Measurements from ENCODE around the gene TRPM3.
A peak's percentile ranks its signal among the peaks of the same experiment; 100 is the strongest.
"Not testable (repeated sequence)": the region's sequence is repeated elsewhere in the genome, so short reads cannot be mapped to it uniquely, and the experiment has no call there.

The TRPM3 gene

DNA sequence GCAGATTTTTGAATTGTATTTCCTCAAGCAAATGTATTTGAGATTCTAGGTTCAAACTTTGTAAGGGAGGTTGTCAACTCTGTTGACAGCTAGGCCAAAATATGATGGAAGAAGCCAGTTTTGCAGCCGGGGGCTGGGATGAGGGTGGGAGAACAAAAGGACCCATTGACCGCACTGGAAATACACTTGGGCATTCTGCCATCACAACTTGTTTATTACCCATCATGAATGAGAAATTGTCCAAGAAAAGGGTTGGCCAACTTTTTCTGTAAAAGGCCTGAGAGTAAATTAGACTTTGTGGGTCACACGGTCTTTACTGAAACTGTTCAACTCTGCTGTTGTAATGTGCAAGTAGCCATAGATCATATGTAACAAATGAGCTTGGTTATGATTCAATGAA lies 485.6 kb downstream of the TRPM3 start:
- no peak for DNase-seq

GRCh38 chr9:70634696-70635095 lies 486.7 kb downstream of the TRPM3 start:
- no peak for DNase-seq

GRCh38 chr9:70630971-70631370 lies 490.4 kb downstream of the TRPM3 start:
- DNase-seq: no peak

DNA sequence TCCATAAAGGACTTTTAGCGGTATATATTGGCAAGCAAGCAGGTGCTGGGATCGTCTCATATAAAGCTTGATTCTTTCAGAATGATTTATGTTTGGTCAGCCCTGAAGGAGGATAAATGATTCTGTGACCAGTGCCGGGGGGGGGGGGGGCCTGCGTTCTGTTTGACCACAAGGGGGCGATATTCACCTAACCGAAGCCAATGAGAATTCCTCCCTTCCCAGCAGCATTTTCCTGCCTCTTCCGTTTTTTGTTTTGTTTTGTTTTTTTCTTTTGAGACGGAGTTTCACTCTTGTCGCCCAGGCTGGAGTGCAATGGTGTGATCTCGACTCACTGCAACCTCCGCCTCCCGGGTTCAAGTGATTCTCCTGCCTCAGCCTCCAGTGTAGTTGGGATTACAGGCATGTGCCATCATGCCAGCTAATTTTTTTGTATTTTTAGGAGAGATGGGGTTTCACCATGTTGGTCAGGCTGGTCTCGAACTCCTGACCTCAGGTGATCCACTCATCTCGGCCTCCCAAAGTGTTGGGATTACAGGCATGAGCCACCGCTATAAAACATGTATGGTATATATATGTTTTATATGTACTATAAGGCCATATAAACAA lies 492.2 kb downstream of the TRPM3 start:
- not testable (repeated sequence) for DNase-seq

DNA sequence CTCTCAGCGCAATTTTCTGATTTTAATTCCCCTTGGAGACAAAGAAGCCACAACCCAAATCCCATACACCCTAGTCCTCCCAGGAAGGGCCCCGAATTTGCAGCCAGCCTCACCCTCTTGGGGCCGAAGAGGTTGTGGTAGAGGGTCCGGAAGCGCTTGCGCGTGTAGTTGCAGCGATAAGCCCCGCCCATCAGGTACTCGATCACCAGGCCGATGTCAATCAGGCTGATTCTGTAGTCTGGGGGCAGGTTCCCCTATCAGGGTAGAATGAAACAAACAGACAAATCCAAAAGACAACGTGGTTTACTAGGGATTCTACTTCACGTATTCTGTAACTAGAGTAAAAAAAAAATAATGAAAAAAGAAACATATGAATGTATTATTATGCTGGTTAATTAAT lies 496.3 kb downstream of the TRPM3 start:
- no peak for DNase-seq

DNA sequence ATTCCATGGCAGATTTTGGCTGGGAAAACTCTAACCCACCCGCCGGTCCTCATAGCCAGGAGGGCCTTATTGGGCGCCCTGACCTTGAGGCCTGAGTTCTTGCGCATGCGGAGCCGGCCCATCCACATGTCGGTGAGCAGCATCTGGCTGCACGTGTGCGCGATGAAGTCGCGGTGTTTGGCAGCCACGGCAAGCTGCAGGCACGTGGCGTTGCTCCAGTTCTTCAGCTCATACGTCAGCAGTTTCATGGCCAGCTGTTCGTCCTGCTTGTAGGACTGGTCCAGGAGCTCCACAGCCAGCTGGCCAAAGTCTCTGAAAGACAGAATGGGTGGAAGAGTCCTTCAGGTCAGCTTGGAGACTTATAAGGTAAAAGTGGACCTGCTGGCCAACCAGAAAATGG lies 502.6 kb downstream of the TRPM3 start:
- no peak for DNase-seq

- DNase-seq: no peak
Observed at GRCh38 chr9:70617033-70617828, 504.2 kb downstream of the TRPM3 start.

DNA sequence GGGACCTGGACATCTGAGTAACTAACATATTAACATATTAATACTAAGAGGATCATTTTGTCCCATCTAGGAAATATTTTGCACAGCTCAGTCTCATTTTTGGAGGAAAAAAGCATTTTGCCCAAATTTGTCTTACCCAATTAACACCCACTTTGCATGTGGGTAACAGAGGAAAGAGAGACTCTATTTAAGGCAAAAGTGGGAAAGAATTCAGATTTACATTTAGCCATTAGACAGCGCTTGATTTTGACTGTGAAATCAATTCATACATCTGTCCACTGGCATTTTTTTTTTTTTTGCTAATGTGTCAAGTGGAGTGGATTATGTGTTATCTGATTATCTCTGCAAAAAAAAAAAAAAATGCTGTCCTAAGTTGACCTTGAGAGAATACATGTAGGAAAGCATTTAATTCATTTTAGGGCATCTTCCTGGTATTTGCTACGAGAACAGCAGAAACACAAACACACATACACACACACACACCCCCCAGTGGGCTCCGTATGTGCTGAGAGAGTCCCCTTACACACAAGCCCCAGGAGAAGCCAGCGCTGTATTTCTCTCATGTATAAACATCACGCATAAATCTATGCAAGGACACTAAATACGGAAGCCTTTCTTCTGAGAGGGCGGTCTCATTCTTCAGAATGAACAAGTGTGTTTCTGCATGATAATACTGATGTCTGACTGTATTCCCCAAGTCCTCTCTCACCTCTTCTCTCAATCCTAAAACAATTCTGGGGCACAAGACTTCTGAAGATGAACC lies 505.0 kb downstream of the TRPM3 start:
- no peak for DNase-seq

GRCh38 chr9:70615464-70616138 lies 505.8 kb downstream of the TRPM3 start:
- no peak for DNase-seq

- DNase-seq: no peak
Observed at GRCh38 chr9:70614786-70615463, 506.5 kb downstream of the TRPM3 start.

DNA sequence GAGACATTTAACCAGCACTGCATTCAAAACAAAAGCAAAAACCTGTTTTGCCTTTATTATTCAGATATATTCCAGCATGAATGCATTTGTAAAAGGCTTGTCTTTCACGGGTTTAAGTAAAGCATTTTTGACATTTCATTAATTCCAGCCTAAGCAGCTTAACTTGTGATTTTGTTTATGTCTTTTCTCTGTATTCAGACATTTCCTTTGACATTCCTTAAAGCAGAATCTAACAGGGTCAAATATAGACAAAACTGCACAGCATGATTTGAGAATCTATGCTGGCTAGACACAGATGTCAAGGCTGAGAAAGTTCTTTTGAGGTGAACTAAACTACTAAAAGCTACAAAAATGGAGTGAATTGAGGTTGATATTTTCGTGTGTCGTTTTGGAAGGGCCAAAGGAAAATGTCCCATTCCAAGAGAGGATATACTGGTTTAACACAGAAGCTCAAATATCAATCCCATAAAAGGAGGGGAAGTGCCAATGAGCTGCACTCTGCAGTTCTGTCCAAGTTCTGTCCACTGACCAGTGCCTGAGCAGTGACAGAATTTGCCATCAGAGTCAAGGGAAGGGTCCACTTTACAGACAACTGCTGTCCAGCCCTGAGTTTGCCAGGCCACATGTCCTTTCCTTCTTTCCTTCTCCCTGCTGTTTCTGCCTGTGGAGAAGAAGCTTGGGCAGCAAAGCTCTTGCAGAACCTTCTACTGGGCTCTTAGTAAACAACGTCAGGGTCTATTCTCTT lies 508.2 kb downstream of the TRPM3 start:
- no peak for DNase-seq

DNA sequence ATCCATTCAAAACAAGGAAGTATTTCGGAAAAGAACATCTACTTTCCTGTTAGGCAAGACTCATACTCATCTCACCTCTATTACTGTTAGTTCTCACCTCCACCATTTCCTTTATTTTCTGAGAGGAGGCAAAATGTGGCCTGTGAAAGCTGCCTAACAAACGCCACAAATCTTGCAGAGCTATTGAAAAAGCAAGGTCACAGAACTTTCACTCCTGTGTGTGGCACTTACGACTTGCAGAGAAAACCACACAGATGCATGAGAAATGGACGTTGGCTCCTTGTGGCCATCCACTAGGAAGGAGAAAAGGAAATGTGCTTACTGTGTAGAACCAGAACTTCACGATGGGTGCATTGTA lies 511.2 kb downstream of the TRPM3 start:
- DNase-seq: no peak

GRCh38 chr9:70609542-70610286 lies 511.7 kb downstream of the TRPM3 start:
- DNase-seq: no peak

DNA sequence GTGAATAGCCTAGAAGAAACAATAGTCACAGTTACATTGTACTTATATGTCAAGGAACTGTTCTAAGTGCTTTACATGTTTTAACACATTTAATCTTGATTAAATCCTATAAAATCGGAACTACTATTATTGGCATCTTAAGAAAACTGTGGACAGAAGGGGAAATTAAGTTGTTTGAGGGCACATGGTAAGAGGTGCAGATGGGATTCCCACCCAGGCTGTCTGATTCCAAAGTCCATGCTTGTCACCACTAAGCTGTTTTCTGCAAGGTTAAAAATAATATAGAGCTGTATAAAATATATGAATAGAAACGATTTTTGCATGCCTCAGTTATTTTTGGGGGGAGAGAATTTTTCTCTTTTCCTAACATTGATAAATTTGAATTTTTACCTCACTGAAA lies 512.4 kb downstream of the TRPM3 start:
- no peak for DNase-seq

DNA sequence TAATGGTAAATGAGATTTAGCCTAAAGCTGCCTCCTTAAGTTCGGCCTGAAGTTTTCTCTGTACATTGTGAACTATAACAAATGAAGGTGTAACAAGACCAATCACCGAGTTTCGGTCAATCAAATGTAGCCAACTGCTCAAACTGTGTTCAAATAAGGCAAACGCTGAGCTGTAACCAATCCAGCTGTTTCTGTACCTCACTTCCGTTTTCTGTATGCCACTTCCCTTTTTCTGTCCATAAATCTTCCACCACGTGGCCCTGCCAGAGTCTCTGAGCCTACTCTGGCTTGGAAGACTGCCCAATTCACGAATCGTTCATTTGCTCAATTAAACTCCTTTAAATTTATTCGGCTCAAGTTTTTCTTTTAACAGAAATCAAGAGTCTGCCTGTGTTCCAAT lies 513.5 kb downstream of the TRPM3 start:
- peak; percentile 12 for DNase-seq

DNA sequence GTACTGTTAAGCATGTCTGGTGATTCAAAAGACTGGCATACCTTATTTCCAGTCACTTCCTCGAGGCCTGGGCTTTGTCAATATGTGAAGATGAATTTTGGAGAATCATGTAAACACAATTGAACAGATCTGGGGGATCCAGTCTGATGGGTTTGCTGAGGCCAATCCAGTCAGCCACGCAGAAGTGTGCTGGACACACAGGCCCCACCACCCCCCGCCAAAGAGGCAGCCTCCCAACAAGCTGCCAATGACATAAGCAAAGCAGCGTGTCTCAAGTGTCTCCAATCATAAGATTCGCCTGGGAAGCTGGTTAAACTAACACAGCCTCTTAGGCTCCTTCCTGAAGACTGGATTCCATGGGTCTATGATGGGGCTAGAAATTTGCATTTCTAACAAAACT lies 514.1 kb downstream of the TRPM3 start:
- no peak for DNase-seq

DNA sequence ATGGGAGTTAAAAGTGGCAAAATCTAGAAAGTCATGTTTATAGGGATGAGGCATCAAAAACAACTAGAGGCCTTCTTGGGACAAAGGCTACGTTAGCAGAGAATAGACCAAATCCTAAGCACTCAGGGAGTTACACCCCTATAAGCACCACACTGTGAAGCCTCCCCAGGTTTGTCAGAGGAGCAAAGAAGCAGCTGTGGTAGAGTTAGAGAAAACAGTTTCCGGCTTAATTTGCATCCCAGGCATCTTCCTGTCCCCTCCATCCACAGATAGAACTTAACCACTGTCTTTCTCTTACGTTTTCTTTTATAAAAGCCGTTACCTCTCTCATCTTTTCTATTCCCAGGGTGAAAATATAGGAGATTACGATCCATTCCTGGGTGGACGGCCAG lies 518.4 kb downstream of the TRPM3 start:
- no peak for DNase-seq

DNA sequence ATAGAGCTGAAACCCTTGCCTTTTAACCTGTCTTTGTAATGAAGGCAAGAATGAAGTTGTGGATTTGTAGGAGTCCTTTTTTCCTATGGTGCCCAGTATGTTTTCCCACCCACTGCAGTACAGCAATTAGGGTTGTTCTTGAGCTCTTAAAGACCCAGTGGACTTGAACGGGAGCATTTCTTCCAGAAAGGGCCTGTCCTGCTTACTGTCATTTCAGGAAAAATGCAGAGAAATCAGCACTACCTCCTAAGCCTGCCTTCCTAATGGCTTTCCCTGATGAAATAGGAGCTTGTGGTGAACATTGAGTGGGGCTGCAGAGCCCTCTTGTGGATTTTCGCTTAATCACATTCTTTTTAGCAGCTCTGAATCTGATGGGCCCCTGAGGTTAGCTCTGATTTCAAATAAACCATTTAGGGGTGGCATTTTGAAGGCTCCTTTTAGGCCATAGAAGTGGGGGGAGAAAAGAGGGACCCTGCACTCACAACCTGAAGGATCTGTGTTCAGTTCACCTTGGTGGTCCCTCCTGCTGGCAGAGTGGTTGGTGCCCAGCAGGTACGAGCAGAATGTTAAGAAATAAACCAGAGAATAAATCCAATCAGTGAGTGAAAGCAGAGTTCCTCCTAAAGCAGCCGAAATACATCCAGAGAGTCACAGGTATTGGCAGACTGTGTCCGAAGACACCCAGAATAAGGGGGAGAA lies 519.0 kb downstream of the TRPM3 start:
- peak; percentile 58 for DNase-seq

GRCh38 chr9:70601000-70601951 lies 520.1 kb downstream of the TRPM3 start:
- DNase-seq: no peak

DNA sequence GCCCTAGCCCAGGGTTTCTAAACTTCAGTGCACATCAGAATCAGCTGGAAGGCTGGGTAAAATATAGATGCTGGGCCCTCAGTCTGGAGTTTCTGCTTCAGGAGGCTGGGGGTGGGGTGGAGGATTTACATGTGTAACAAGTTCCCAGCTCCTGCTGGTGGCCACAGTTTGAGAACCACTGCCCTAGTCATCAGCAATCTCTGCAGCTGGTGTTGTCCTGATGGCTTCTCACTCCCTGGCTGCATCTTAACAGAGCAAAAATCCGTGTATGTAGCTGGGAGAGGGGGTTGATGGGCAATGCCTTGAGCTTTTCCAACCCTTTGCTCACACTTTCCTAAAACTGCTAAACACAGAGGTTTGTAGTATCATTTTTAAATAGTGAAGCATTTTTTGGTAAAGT lies 520.9 kb downstream of the TRPM3 start:
- DNase-seq: no peak
